PC-9 (cell line): ENCODE results near the gene EVPLL.
"Not testable (repeated sequence)": the region's sequence is repeated elsewhere in the genome, so short reads cannot be mapped to it uniquely, and the experiment has no call there.

ENCODE experiments used
- CTCF ChIP-seq: fragments of 200-600 bp; sonication (generic); conservative IDR thresholded peaks from 2 replicates; pipeline ENCODE4 v1.6.1; 2017; ENCODE audit warnings: mixed run types, antibody characterized with exemption, mild to moderate bottlenecking, moderate library complexity
- EZH2 ChIP-seq: fragments of 200-600 bp; sonication (generic); IDR thresholded peaks from 2 replicates; pipeline ENCODE4 v1.8.0; 2017; ENCODE audit warnings: antibody characterized with exemption, low read depth

- not testable (repeated sequence) for TF ChIP-seq CTCF, EZH2
Observed at GRCh38 chr17:18403604-18404003, 26.0 kb downstream of the EVPLL start.
